Right lobe of liver (tissue), 4 donors: ENCODE results near the gene FAXDC2.

ENCODE experiments used
- CTCF ChIP-seq, 4 donors: fragments of 200-600 bp in 3 of 4; fragments of 450-650 bp in 1 of 4; IDR thresholded peaks; one replicate each; pipeline versions ENCODE4 v1.5.1 to v1.8.0; 2016 to 2022; ENCODE audit warnings: antibody characterized with exemption in 4 of 4, mild to moderate bottlenecking in 2 of 4
- POLR2A ChIP-seq: fragments of 450-650 bp; IDR thresholded peaks from one replicate; pipeline ENCODE4 v1.6.1; 2017; ENCODE audit warnings: antibody characterized with exemption, mild to moderate bottlenecking
- donor health status: DM: no; HTN: no; CAD: no.
- donor health status: DM: no; HTN: no; CAD: no.
- donor health status: DM: no; HTN: yes; CAD: no.

- TF ChIP-seq CTCF (IDR thresholded peaks at IDR 0.05) = no peak
- TF ChIP-seq POLR2A = no peak
Measured at GRCh38 chr5:154782812-154783592, 67.4 kb downstream of the FAXDC2 start.
